ENCODE results near the gene DLK2. TPM values are rescaled to one million over a fixed set of nuclear protein-coding genes. Genes with fewer than 3 reads are reported as not detected.
A peak's percentile ranks its signal among the peaks of the same experiment; 100 is the strongest.

The DLK2 gene
- total and polyA plus RNA-seq, 2 of the 13 experiments (the other 11 are each of a cell fraction or from before 2014, with no cell fraction given) = 1.2 to 3.8 TPM

GRCh38 chr6:43455531-43456428 is at the start of gene DLK2 (continued):
- 0 out of 2 replicates have a peak, but pooled peaks have one; percentile 36 for TF ChIP-seq ZNF607 (CRISPR knock-in tag; IDR thresholded peaks at IDR 0.05; ENCODE audit: borderline replicate concordance)
- no peak for TF ChIP-seq POLR2AphosphoS2 (IDR thresholded peaks at IDR 0.05; ENCODE audit: low read depth, low read length)
- peak; percentile 55 for TF ChIP-seq ZNF263 (CRISPR knock-in tag; IDR thresholded peaks at IDR 0.05)
- TF ChIP-seq MXD3 (CRISPR knock-in tag; IDR thresholded peaks at IDR 0.05) = no peak; the same call in 1 of the 2 replicates
- TF ChIP-seq ZNF605 (CRISPR knock-in tag; IDR thresholded peaks at IDR 0.05) = 0 out of 2 replicates have a peak, but pooled peaks have one; percentile 28
- no peak for TF ChIP-seq ZBTB38 (CRISPR knock-in tag; IDR thresholded peaks at IDR 0.05)
- 0 out of 2 replicates have a peak, but pooled peaks have one; percentile 8 for TF ChIP-seq ZNF790 (CRISPR knock-in tag; IDR thresholded peaks at IDR 0.05; ENCODE audit: borderline replicate concordance)
- peak; percentile 30; the same call in 1 of the 2 replicates for TF ChIP-seq ZNF512B (CRISPR knock-in tag; IDR thresholded peaks at IDR 0.05; ENCODE audit: borderline replicate concordance)
- no peak for TF ChIP-seq MIER2 (CRISPR knock-in tag; IDR thresholded peaks at IDR 0.05)
- no peak for TF ChIP-seq HNF4G (IDR thresholded peaks at IDR 0.05; ENCODE audit: borderline replicate concordance, low read depth, low read length)
- no peak for TF ChIP-seq HNF4G (CRISPR knock-in tag; IDR thresholded peaks at IDR 0.05; ENCODE audit: borderline replicate concordance, low read depth)
- no peak for TF ChIP-seq KDM1A (CRISPR knock-in tag; IDR thresholded peaks at IDR 0.05)
- TF ChIP-seq CTCF (CRISPR knock-in tag; IDR thresholded peaks at IDR 0.05) = peak; percentile 29; the same call in 1 of the 2 replicates
- TF ChIP-seq HES4 (CRISPR knock-in tag; IDR thresholded peaks at IDR 0.05; ENCODE audit: borderline replicate concordance) = no peak
- TF ChIP-seq ERF (CRISPR knock-in tag; IDR thresholded peaks at IDR 0.05) = no peak
- TF ChIP-seq STAG1 (CRISPR knock-in tag; IDR thresholded peaks at IDR 0.05) = 0 out of 2 replicates have a peak, but pooled peaks have one; percentile 19
- TF ChIP-seq MAZ (IDR thresholded peaks at IDR 0.05; ENCODE audit: borderline replicate concordance, low read depth, low read length) = no peak
- 0 out of 2 replicates have a peak, but pooled peaks have one; percentile 22 for TF ChIP-seq MAZ (CRISPR knock-in tag; IDR thresholded peaks at IDR 0.05; ENCODE audit: low read depth)
- TF ChIP-seq RBM22 (optimal IDR thresholded peaks at IDR 0.05; ENCODE audit: low read length) = no peak
- TF ChIP-seq ZNF225 (CRISPR knock-in tag; IDR thresholded peaks at IDR 0.05) = peak; percentile 49; the same call in 1 of the 2 replicates
- peak; percentile 93 for TF ChIP-seq AGO1 (IDR thresholded peaks at IDR 0.05; ENCODE audit: low read depth, low read length, poor library complexity, severe bottlenecking)
- TF ChIP-seq ZNF598 (CRISPR knock-in tag; IDR thresholded peaks at IDR 0.05; ENCODE audit: borderline replicate concordance) = peak; percentile 5; the same call in 1 of the 2 replicates
- no peak for TF ChIP-seq MAX (IDR thresholded peaks at IDR 0.05)
- TF ChIP-seq ZMAT3 (CRISPR knock-in tag; conservative IDR thresholded peaks at IDR 0.05) = peak; percentile 15; the same call in 1 of the 2 replicates
